Eye (tissue), 1 donor: ENCODE measurements around the gene ZNF618.

ENCODE experiments used
- DNase-seq: peaks from one replicate; pipeline ENCODE4 v3.0.0-alpha.2; 2015

The ZNF618 gene

GRCh38 chr9:114085387-114085789 is 209.3 kb downstream of the ZNF618 start:
- no peak for DNase-seq

DNA sequence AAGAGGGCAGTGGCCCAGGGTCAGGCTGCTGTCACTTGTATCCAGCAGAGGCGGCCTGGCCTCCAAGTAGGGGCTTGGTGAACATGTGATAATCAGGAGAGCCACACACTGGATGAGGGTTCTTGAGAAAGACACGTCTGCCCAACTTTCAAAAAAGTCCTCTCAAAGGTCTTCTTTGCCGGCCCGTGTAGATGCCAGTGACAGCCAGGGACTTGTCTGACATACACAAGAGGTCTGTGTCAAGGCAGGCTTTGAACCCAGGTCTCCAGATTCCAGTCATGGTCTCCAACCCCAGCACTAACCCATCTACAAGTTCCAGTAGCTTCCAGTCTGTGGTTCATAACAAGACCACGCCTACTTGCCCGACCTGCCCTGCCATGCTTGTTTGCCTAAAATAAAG is 209.9 kb downstream of the ZNF618 start:
- DNase-seq: no peak

DNA sequence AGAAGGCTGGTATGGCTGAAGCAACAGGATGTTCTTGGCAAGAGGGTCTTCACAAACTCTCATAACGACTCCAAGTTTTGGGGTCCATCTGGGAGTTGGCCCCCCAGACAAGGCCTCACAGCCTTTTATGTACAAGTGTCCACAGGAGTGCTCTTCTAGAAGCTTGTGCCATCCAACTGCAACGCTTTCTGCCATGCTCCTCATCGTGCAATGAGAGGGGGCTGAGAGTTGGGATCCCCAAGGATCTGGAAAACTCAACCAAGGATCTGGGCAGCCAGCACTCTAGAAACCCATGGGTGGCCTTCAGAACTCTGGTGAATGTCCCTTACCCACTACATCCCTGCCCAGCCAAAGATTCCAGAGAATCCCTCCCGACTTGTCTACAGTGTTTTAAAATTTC is 210.5 kb downstream of the ZNF618 start:
- DNase-seq: no peak

DNA sequence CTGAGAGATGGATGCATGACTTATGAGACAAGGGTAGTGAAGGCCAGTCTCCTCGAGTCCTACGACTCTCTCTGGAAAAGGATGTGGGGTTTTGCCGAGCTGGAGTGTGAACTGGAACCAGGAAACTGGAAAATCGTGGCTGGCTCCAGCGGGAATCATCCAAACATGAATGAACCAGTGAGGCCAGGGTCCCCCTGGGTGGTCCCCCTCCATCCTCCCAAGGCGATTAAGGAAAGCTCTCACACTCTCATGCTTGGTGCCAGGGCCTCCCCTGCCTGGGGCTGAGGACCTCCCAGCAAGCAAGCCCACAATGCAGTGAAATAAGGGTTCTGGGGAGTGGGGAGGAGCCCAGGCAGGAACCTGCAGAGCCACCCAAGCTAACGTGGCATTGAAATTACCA is 211.6 kb downstream of the ZNF618 start:
- no peak for DNase-seq

DNA sequence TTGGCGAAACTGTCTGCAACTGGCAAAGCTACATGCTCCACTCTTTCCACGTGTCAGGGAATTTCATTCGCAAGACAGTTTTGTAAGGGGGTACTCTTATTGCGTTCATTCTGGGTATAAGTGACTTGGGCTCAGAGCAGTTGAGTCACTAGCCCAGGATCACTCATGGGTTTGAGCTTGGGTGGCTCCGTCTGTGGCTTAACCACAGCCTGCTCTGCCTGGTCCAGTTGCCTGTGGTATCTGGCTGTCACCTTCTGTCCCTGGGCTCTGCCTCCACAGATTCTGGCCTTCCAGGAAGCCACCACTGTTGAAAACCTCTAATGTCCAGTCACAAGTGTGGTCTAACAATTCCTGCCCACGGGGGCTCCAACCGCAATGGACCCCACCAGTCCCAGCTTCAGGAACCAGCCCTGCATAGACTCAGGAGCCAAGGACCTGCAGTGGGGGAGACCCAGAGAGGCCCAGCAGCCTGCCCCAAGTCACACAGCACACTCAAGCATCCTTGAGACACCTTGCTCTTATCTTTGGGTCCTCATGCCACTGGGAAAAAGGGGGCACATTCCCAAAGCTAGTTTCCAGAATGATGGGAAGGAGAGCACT is 212.6 kb downstream of the ZNF618 start:
- DNase-seq: no peak

- DNase-seq: no peak
These were observed 213.2 kb downstream of the ZNF618 start for GRCh38 chr9:114089206-114089840.

DNA sequence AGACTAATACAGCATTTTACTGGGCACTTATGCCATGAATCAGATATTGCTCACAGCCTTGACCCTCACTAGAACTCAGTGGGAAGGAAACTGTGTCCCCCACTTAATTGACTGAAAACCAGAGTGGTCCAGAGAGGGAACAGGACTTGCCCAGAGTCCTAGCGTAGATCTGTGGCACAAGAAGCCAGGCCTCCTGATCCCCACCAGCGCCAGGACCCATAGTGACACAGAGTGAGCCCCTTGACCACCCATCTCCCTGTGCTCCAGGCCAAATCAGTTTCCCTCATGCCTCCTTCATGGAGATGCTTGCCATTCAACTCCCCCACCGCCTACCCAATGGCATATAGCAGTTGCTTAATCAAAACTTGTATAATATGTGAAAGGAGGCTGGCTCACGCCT is 214.7 kb downstream of the ZNF618 start:
- no peak for DNase-seq

GRCh38 chr9:114091711-114092110 is 215.6 kb downstream of the ZNF618 start:
- no peak for DNase-seq

GRCh38 chr9:114092336-114092735 is 216.2 kb downstream of the ZNF618 start:
- DNase-seq: no peak

DNA sequence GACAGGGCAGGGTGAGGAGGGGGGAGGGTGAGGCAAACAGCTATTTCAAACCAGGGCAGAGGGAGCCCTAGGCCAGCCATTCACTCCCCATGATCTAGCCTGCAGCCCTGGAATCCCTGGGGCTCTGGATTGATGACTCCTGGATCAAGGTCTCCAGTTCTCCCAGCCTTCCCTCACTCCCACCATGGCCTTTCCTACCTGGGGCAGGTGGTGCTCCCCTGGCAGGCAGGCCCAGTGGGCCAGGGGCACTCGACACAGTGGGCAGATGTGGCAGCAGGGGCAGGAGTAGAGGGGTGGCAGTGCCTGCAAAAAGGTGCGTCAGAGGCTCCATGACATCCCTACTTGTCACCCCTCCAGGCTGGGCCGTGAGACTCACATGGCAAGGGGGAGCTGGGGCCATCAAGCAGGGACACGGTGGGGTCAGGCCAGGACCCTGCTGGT is 216.9 kb downstream of the ZNF618 start:
- no peak for DNase-seq

DNA sequence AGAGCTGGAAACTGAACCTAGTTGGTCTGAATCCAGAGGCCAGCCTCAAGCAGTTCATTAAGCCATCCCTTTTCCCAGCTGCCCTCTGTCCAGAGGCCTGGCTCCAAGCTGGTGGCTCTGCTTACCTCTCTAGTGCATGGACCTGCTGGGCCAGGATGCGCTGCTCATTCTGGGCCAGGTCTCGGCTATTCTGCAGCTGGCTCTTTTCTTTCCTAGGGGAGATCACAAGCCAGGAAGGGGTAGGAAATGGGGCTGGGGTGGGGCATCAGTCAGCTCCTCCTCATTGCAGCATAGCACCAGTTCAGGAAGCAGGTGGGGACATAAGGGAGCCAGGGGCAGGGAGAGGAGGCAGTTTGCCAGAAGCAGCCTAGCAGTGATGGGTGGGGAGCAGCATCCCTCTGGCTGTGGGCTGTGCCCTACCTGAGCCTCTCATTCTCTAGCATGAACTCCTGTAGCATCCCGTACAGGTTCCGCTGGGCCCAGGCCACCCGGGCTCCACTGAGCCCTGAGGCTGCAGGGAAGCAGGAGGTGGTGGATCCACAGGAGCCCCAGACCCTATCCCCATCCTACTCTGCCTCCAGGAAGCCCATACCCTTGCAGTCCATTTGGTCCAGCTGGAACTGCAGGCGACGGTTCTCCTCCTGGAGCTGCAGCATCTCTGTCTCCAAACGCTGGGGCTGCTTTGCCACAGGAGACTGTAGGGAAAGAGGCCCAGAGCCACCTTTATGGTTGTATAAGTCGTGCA is 217.8 kb downstream of the ZNF618 start:
- DNase-seq: no peak

DNA sequence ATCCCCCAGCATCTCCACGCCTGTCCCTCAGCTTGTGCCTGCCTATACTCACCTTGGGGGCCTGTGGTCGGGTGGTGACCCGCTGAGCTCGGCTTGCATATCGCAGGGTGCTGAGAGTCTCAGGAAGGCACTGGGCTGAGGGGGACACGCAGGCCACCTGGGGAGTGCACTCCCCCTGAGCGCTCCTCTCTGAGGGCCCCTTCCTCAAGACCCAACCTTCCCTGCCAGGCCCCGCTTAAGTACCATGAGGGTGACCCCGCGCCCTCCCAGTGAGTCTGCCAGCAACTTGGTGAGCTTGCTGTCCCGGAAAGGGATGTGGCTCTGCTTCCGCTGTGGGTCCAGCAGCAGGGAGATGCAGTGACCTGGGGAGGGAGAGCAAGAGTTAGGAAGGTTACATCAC is 218.9 kb downstream of the ZNF618 start:
- no peak for DNase-seq

DNA sequence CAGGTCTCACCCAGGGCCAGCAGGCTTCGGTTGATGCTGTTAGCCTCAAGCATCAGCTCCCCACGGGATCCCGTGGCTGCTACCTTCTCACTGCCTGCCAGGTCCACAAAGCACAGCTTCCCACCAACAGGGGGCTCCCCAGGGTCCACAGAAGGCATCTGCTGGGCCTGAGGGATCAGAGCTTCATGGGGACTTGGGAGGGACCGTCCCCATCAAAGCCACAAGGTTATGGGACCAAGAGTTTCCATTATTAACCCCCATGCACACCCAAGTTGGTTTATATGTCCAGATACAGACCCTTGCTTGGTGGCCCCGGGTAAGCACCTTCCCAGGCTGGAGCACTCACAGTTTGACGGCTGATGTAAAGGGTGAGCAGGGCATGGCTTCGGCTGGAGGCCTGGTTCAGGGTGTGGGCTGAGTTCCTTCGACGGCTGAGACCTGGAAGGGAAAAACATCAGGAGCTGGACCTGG is 220.0 kb downstream of the ZNF618 start:
- no peak for DNase-seq

DNA sequence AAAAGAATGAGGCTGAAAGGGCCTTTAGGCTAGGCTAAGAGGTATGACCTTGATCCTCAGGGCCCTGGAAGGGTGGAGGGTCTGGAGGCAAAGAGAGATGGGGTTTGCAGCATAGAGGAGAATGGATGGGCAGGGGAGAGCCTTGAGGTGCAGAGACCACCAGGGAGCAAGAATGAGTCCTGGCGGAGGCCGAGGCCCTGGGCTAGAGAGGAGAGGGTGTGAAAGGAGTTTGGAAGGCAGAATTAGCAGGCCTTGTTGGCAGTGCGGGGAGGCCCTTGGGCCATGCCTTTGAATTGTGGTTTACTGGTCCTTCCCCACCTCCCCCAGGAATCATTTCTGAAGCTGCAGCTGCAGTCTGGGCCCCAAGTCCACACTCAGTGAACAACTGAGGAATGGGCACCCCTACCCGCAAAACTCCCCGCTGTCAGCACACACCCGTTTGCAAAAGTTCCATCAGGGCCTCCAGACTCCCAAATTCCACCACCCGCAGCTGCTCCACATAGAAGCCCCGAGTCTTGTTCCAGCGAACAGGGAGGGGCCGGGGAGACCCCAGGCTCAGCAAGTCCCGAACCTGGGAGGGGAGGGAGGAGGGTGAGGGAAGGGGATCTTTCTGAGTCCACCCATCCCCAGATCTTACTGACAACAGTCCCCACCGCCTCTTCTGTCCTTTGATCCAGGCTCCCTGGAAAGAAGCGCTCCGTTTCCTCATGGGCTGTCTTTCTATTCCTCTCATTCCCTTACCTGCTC is 220.9 kb downstream of the ZNF618 start:
- DNase-seq: no peak

DNA sequence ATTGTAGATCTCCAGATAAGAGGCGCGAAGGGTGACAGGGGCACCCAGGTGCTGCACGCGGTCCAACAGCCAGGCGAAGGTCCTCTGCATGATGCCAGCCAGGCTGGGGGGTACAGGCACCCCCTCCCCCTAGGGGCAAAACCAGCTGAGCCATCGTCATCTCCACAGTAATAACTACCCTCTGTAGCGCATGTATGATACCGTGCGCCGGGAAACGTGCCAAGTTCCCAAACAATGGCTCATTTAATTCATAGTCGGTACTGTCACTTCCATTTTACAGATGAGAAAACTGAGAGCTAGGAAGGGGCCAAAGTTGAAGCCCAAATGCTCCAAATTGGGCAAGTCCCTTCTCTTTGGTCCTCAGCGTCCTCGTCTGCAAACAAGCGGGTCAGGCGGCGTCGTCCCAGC is 221.5 kb downstream of the ZNF618 start:
- DNase-seq: peak; percentile 46

DNA sequence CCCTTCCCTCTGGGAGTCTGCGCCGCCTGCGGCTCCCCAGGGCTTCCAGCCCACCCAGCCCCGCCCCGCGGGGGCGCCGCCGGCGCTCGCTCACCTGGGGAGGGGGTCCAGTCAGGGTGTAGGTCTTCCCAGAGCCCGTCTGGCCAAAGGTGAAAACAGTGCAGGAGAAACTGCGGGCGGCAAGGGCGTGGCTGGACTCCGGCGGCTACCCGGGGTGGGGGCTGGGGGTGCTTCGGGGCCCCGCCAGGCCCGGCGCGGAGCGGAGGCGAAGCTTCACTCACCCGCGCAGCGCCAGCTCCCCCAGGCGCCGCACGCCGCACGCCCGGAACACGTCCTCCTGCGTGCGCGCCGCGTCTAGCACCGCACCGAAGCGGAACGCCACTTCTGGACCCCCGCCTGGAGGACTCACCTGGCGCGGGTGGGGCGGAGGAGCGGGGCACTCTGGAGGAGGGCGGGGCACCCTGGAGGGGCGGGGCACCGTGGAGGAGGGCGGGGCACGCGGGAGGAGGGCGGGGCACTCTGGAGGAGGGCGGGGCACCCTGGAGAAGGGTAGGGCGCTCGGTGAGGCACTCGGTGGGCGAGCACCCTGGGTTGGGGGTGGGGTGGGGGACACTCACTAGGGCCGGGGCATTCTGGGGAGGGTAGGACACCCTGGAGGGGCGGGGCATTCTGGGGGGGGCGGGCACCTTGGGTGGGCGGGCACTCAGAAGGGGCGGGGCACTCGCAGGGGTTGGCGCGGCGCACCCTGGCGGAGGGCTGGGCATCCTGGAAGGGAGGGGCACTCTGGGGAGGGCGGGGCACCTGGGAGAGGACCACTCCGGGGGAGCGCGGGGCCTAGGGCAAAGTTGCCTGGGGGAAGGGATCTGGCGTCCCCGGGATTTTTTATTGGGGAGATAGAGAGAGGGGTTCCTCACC is 222.2 kb downstream of the ZNF618 start:
- DNase-seq: peak; percentile 70

GRCh38 chr9:114098936-114099668 is 223.0 kb downstream of the ZNF618 start, which contains the start of gene KIF12:
KIF12 (minus strand) TSS chr9:114099292; CDS start chr9:114099276, 16 bp downstream.
- DNase-seq: peak; percentile 95

DNA sequence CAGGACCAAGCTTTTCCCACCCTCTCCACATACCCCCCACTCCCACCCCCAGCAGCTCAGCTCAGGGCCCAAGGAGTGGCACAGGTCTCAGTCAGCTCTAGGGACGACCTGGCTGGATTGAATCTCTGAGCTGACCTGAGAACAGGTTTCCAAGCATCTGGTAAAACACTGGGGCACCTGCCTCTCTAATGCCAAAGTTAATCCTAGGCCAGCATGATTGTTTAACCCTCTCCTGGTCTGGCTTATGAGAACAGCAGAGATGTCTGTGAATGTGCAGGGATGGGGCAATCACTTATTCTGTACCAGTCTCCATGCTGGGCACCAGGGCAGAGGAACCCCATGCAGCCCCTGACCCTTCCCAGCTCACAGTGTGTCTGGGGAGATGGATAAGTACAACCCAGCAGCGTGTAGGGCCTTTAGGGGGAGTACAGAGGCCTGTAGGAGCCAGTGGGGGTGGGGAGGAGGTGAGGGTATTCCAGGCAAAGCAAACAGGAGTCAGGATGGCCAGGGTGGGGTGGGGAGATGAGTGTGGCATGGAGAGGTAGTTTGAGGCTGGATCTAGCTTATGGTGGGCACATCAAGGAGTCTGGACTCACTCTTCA is 223.7 kb downstream of the ZNF618 start:
- no peak for DNase-seq

- no peak for DNase-seq
These were observed 224.4 kb downstream of the ZNF618 start for GRCh38 chr9:114100536-114100935.

- DNase-seq: no peak
These were observed 226.4 kb downstream of the ZNF618 start for GRCh38 chr9:114102484-114102883.

GRCh38 chr9:114105236-114105635 is 229.1 kb downstream of the ZNF618 start:
- no peak for DNase-seq
